ENCODE data around the gene COX6A1. TPM values are rescaled to one million over a fixed set of nuclear protein-coding genes. Genes with fewer than 3 reads are reported as not detected.

The COX6A1 gene
- total RNA-seq, 1 experiment from 2014 or later: 482 TPM

DNA sequence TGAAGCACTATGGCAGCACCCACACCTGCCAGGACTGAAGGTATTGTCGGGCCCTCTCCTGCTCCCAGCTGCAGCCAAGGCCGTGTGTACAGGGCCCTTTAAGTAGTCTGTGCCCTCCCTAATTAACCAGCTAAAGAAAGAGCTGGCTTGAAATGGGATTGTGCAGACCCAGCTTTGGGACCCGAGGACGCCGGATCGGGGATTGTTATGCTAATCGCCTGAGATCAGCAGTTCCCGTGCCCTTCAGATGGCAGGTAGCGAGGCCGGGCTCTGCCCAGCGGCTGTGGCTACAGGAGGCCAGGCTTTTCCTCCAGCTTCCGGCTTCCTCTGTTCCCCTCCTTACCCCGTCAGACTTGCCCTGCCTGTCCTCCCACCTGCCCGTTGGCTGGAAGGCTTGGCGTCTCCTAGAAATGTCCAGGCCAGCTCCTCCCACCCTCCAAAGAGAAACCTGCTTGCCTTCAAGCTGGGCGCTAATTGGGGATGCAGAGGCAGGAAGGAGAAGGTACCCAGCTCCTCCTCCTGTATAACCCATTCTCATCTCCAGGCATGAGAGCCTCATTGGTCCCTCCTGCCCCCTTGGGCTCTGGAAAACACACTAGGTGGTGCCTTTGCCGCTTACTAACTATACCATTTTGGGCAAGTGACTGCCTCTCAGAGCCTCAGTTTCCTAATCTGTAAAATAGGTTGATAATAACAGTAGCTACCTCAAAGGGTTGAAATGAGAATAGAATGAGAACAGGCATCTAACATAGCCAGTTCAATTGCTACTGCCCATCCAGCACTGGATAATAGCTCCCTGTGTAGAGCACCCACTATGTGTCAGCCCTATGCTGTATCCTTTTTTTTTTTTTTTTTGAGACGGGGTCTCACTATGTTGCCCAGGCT, 43.2 kb upstream of the COX6A1 start:
- TF ChIP-seq, protein P1, sequence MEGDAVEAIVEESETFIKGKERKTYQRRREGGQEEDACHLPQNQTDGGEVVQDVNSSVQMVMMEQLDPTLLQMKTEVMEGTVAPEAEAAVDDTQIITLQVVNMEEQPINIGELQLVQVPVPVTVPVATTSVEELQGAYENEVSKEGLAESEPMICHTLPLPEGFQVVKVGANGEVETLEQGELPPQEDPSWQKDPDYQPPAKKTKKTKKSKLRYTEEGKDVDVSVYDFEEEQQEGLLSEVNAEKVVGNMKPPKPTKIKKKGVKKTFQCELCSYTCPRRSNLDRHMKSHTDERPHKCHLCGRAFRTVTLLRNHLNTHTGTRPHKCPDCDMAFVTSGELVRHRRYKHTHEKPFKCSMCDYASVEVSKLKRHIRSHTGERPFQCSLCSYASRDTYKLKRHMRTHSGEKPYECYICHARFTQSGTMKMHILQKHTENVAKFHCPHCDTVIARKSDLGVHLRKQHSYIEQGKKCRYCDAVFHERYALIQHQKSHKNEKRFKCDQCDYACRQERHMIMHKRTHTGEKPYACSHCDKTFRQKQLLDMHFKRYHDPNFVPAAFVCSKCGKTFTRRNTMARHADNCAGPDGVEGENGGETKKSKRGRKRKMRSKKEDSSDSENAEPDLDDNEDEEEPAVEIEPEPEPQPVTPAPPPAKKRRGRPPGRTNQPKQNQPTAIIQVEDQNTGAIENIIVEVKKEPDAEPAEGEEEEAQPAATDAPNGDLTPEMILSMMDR (IDR thresholded peaks at IDR 0.05; ENCODE audit: unreplicated experiment): no peak
- H3K4me1 Mint-ChIP-seq (ENCODE audit: low read depth, unreplicated experiment): peaks cover 14% of the 10 kb centered on the region
- H3K4me3 Mint-ChIP-seq (ENCODE audit: low read depth, unreplicated experiment): peak overlapping the region; percentile 15
- CTCF ChIA-PET: interaction anchor here (0.6 to 1.9 kb wide), 3 partner anchors 28 to 140 kb away, joined by 4 to 8 read pairs (median 7); no protein-coding TSS in a partner anchor
- BruUV-seq (replicated peaks): no TSS peak
- peak; percentile 90 for DNase-seq
- H3K27me3 Mint-ChIP-seq (ENCODE audit: unreplicated experiment): peaks cover 31% of the 10 kb centered on the region
- intact Hi-C loops (cut with micrococcal nuclease; ENCODE audit: unreplicated experiment): loop anchor here (5.0 kb wide), 1 partner anchor 37 kb away; no protein-coding TSS in a partner anchor
- H3K36me3 Mint-ChIP-seq (ENCODE audit: insufficient read depth, unreplicated experiment): peaks cover 11% of the 10 kb centered on the region
- H3K9me3 Mint-ChIP-seq (ENCODE audit: low read depth, unreplicated experiment): no peaks in the 10 kb centered on the region
- no peak overlapping the region for H3K27ac Mint-ChIP-seq (ENCODE audit: unreplicated experiment)

DNA sequence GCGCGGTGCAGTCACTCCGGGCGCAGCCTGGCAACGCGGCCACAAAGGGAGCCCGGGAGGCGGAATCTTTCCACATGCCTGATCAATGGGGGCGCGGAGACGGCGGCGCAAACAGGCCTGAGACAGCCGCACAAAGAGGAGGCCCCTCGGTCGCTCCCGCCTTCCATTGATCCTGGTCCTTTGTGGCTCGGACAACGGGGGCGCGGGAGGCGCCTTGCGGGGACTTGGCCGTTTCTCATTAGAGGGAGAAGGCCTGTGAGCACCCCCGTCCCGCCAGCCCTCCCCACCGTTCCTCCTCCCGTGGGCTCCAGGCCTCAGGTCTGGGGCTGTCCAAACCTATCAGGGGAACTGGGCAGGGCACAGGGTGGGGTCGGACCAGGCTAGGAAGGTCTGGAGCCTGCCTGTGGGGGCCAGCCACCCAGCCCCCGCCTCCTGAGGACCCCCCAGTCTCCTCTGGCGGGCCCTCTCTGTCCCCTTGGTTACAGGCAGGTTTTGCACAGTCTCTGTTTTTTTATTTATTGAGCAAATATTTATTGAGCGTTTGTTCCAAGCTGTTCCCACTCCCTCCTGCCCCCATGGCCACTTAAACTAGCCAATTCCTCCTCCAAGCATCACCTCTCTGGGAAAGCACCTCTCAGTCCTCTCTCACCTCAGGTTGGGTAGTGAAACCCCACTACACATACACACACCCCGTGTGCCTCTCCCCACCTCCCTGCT, 39.9 kb upstream of the COX6A1 start:
- TF ChIP-seq, protein P1 (IDR thresholded peaks at IDR 0.05; ENCODE audit: unreplicated experiment): no peak
- no TSS peak for BruUV-seq (replicated peaks)
- CTCF ChIA-PET: no interaction called here

DNA sequence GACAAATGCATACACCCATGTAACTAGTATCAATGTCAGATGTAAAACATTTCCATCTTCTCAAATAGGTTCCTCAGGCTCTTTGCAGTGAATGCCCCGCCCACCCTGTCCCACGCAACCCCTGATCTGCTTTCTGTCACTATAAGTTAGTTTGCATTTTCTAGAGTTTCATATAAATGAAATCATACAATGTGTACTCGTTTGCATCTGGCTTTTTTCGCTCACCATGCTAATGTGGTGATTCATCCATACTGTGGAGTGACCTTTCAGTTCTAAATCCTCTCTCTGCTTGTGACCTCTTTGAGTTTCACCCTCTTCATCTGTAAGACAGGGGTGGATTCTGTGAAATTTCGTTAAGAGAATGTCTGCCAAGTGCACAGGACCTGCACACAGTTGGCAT, 38.4 kb upstream of the COX6A1 start:
- H3K36me3 Mint-ChIP-seq (ENCODE audit: insufficient read depth, unreplicated experiment): peaks cover 9% of the 10 kb centered on the region
- BruUV-seq (replicated peaks): no TSS peak
- no peak for DNase-seq
- peaks cover 59% of the 10 kb centered on the region for H3K27me3 Mint-ChIP-seq (ENCODE audit: unreplicated experiment)
- H3K4me1 Mint-ChIP-seq (ENCODE audit: low read depth, unreplicated experiment): peaks cover 16% of the 10 kb centered on the region
- intact Hi-C loops (cut with micrococcal nuclease; ENCODE audit: unreplicated experiment): loop anchor here (5.0 kb wide), 1 partner anchor 42 kb away; no protein-coding TSS in a partner anchor
- no peak overlapping the region for H3K4me3 Mint-ChIP-seq (ENCODE audit: low read depth, unreplicated experiment)
- no peaks in the 10 kb centered on the region for H3K9me3 Mint-ChIP-seq (ENCODE audit: low read depth, unreplicated experiment)
- no peak overlapping the region for H3K27ac Mint-ChIP-seq (ENCODE audit: unreplicated experiment)
- TF ChIP-seq, protein P1 (IDR thresholded peaks at IDR 0.05; ENCODE audit: unreplicated experiment): no peak
- CTCF ChIA-PET: no interaction called here

More for the DNA sequence above, 39.9 kb upstream of the COX6A1 start:
- Mint-ChIP-seq H3K27ac (ENCODE audit: unreplicated experiment) (no peak overlapping the region), H3K4me1 (ENCODE audit: low read depth, unreplicated experiment) (peaks cover 16% of the 10 kb centered on the region), H3K27me3 (ENCODE audit: unreplicated experiment) (peaks cover 44% of the 10 kb centered on the region), H3K36me3 (ENCODE audit: insufficient read depth, unreplicated experiment) (peaks cover 11% of the 10 kb centered on the region), H3K9me3 (ENCODE audit: low read depth, unreplicated experiment) (no peaks in the 10 kb centered on the region), H3K4me3 (ENCODE audit: low read depth, unreplicated experiment) (no peak overlapping the region)
- intact Hi-C loops (cut with micrococcal nuclease; ENCODE audit: unreplicated experiment): loop anchor here (5.0 kb wide), 1 partner anchor 41 kb away; no protein-coding TSS in a partner anchor
- no peak for DNase-seq

DNA sequence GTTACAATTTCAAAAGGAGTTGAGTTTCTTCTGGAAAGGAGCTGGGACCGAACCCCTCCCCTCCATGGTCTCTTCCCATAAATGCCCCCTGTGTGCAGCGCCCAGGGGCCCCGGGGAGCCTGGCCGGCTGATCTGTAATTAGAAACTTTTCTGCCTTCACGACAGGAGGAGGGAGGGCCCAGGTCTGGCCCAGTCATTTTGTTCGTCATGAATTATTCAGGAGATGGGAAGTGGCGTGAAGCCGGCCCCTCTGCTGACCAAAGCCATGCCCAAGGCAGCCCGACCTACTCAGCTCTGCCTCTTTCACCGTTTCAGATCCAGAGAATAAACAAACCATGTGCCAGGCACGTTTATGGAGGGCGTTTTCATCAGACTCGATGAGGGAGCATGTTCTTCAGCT, 35.7 kb upstream of the COX6A1 start:
- no TSS peak for BruUV-seq (replicated peaks)
- Mint-ChIP-seq H3K27me3 (ENCODE audit: unreplicated experiment) (peaks cover 59% of the 10 kb centered on the region), H3K4me1 (ENCODE audit: low read depth, unreplicated experiment) (peaks cover 16% of the 10 kb centered on the region), H3K4me3 (ENCODE audit: low read depth, unreplicated experiment) (no peak overlapping the region), H3K36me3 (ENCODE audit: insufficient read depth, unreplicated experiment) (peaks cover 5% of the 10 kb centered on the region), H3K9me3 (ENCODE audit: low read depth, unreplicated experiment) (no peaks in the 10 kb centered on the region), H3K27ac (ENCODE audit: unreplicated experiment) (no peak overlapping the region)
- CTCF ChIA-PET: interaction anchor here (0.6 kb wide), 1 partner anchor 16 kb away, joined by 4 read pairs; no protein-coding TSS in a partner anchor
- intact Hi-C loops (cut with micrococcal nuclease; ENCODE audit: unreplicated experiment): no loop called here
- TF ChIP-seq, protein P1 (IDR thresholded peaks at IDR 0.05; ENCODE audit: unreplicated experiment): no peak
- no peak for DNase-seq
